ENCODE data around the gene TNFRSF4.

- no peak for TF ChIP-seq GABPA (IDR thresholded peaks at IDR 0.05; ENCODE audit: low read depth)
- TF ChIP-seq, protein P1, sequence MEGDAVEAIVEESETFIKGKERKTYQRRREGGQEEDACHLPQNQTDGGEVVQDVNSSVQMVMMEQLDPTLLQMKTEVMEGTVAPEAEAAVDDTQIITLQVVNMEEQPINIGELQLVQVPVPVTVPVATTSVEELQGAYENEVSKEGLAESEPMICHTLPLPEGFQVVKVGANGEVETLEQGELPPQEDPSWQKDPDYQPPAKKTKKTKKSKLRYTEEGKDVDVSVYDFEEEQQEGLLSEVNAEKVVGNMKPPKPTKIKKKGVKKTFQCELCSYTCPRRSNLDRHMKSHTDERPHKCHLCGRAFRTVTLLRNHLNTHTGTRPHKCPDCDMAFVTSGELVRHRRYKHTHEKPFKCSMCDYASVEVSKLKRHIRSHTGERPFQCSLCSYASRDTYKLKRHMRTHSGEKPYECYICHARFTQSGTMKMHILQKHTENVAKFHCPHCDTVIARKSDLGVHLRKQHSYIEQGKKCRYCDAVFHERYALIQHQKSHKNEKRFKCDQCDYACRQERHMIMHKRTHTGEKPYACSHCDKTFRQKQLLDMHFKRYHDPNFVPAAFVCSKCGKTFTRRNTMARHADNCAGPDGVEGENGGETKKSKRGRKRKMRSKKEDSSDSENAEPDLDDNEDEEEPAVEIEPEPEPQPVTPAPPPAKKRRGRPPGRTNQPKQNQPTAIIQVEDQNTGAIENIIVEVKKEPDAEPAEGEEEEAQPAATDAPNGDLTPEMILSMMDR (IDR thresholded peaks at IDR 0.05; ENCODE audit: insufficient read depth, low read length): no peak
These were observed 24.8 kb upstream of the TNFRSF4 start for GRCh38 chr1:1238702-1239178.

Data from HL-60 (cell line).